Measurements from ENCODE around the gene F2R. TPM values are rescaled to one million over a fixed set of nuclear protein-coding genes. Genes with fewer than 3 reads are reported as not detected.

Gene F2R
- 10 to 100 TPM; 13.9 to 31.8 TPM for total RNA-seq
- polyA plus RNA-seq, result 10 to 100 TPM in 1 of 2 donors, 1 to 10 TPM in 1; 4.2 to 13.5 TPM
- long read RNA-seq, donor 1, transcript F2R-201 (2 exons, 3,821 nt), result major isoform, 22 of 59 reads
- long read RNA-seq, donor 1, partial matches to known transcripts, result 37 of 59 reads
- long read RNA-seq, donor 1, other reads (novel, unspliced or antisense), result 0 of 59 reads
- long read RNA-seq, donor 2, transcript F2R-201 (2 exons, 3,821 nt), result major isoform, 14 of 14 reads
- long read RNA-seq, donor 2, partial matches to known transcripts, result 0 of 14 reads
- long read RNA-seq, donor 2, other reads (novel, unspliced or antisense), result 0 of 14 reads
- long read RNA-seq, donor 3, transcript F2R-201 (2 exons, 3,821 nt), result major isoform, 11 of 11 reads
- long read RNA-seq, donor 3, partial matches to known transcripts, result 0 of 11 reads
- long read RNA-seq, donor 3, other reads (novel, unspliced or antisense), result 0 of 11 reads
- long read RNA-seq, donor 4, transcript F2R-201 (2 exons, 3,821 nt), result major isoform, 19 of 19 reads
- long read RNA-seq, donor 4, partial matches to known transcripts, result 0 of 19 reads
- long read RNA-seq, donor 4, other reads (novel, unspliced or antisense), result 0 of 19 reads
- long read RNA-seq, donor 5, transcript F2R-201 (2 exons, 3,821 nt), result major isoform, 27 of 59 reads
- long read RNA-seq, donor 5, partial matches to known transcripts, result 32 of 59 reads
- long read RNA-seq, donor 5, other reads (novel, unspliced or antisense), result 0 of 59 reads

GRCh38 chr5:76715736-76716455 is at the start of gene F2R:
TSS of gene F2R (plus strand) at chr5:76716126. CDS start at chr5:76716308, 182 bp downstream.
- TF ChIP-seq, protein P1, sequence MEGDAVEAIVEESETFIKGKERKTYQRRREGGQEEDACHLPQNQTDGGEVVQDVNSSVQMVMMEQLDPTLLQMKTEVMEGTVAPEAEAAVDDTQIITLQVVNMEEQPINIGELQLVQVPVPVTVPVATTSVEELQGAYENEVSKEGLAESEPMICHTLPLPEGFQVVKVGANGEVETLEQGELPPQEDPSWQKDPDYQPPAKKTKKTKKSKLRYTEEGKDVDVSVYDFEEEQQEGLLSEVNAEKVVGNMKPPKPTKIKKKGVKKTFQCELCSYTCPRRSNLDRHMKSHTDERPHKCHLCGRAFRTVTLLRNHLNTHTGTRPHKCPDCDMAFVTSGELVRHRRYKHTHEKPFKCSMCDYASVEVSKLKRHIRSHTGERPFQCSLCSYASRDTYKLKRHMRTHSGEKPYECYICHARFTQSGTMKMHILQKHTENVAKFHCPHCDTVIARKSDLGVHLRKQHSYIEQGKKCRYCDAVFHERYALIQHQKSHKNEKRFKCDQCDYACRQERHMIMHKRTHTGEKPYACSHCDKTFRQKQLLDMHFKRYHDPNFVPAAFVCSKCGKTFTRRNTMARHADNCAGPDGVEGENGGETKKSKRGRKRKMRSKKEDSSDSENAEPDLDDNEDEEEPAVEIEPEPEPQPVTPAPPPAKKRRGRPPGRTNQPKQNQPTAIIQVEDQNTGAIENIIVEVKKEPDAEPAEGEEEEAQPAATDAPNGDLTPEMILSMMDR (IDR thresholded peaks at IDR 0.05; ENCODE audit: control extremely low read depth, extremely low read depth), result no peak
- Histone ChIP-seq H3K4me1 (ENCODE audit: control insufficient read depth in 5 of 5, insufficient read depth in 5 of 5, low read length in 5 of 5) (peaks cover 0 to 36% (median 8%) of the 10 kb centered on the region in 5 donors), H3K4me3 (peak within 1 kb of the TSS; percentile 62), H3K27ac (ENCODE audit: low read depth in 1 of 2, low read length in 1 of 2) (peak within 1 kb of the TSS; percentile 43 to 48), H3K27me3 (ENCODE audit: control insufficient read depth in 3 of 3, insufficient read depth in 3 of 3, low read length in 2 of 3) (peaks cover 0 to 8% (median 0%) of the 10 kb centered on the region in 3 donors), H3K9ac (ENCODE audit: insufficient read depth in 1 of 2, low read length in 2 of 2) (peak within 1 kb of the TSS; percentile 59 to 79), H3K36me3 (ENCODE audit: control insufficient read depth in 4 of 4, insufficient read depth in 4 of 4, low read length in 4 of 4) (no peaks in the 10 kb centered on the region), H3K9me3 (ENCODE audit: control insufficient read depth in 4 of 4, insufficient read depth in 3 of 4, low read length in 3 of 4) (no peaks in the 10 kb centered on the region)
- peak; percentile 85 to 91 (median 89) for DNase-seq
- WGBS, 2 donors, result 0 to 1% methylated on average over 54 to 82 of the region's 82 CpGs
- peak; percentile 86 for ATAC-seq (ENCODE audit: insufficient read depth, low FRiP score)

GRCh38 chr5:76667495-76667894 is 48.4 kb upstream of the F2R start:
- H3K4me1 ChIP-seq (ENCODE audit: control insufficient read depth in 5 of 5, insufficient read depth in 5 of 5, low read length in 5 of 5), result peaks cover 0 to 1% (median 0%) of the 10 kb centered on the region in 5 donors
- H3K4me3 ChIP-seq, result no peak overlapping the region
- H3K9ac ChIP-seq (ENCODE audit: insufficient read depth in 1 of 2, low read length in 2 of 2), result no peak overlapping the region
- no peaks in the 10 kb centered on the region for H3K27me3 ChIP-seq (ENCODE audit: control insufficient read depth in 3 of 3, insufficient read depth in 3 of 3, low read length in 2 of 3)
- H3K36me3 ChIP-seq (ENCODE audit: control insufficient read depth in 4 of 4, insufficient read depth in 4 of 4, low read length in 4 of 4), result peaks cover 0 to 3% (median 0%) of the 10 kb centered on the region in 4 donors
- H3K27ac ChIP-seq (ENCODE audit: low read depth in 1 of 2, low read length in 1 of 2), result no peak overlapping the region
- no peaks in the 10 kb centered on the region for H3K9me3 ChIP-seq (ENCODE audit: control insufficient read depth in 4 of 4, insufficient read depth in 3 of 4, low read length in 3 of 4)
- WGBS, 2 donors, result 85 to 90% methylated on average over 2 of the region's 2 CpGs
- ATAC-seq (ENCODE audit: insufficient read depth, low FRiP score), result no peak
- TF ChIP-seq, protein P1 (IDR thresholded peaks at IDR 0.05; ENCODE audit: control extremely low read depth, extremely low read depth), result no peak
- DNase-seq, result no peak

- H3K27me3 ChIP-seq (ENCODE audit: control insufficient read depth in 3 of 3, insufficient read depth in 3 of 3, low read length in 2 of 3), result no peaks in the 10 kb centered on the region
- no peak overlapping the region for H3K27ac ChIP-seq (ENCODE audit: low read depth in 1 of 2, low read length in 1 of 2)
- H3K4me1 ChIP-seq (ENCODE audit: control insufficient read depth in 5 of 5, insufficient read depth in 5 of 5, low read length in 5 of 5), result peaks cover 0 to under 1% (median 0%) of the 10 kb centered on the region in 5 donors
- peaks cover 0 to 3% (median 0%) of the 10 kb centered on the region in 4 donors for H3K36me3 ChIP-seq (ENCODE audit: control insufficient read depth in 4 of 4, insufficient read depth in 4 of 4, low read length in 4 of 4)
- no peak for ATAC-seq (ENCODE audit: insufficient read depth, low FRiP score)
- TF ChIP-seq, protein P1 (IDR thresholded peaks at IDR 0.05; ENCODE audit: control extremely low read depth, extremely low read depth), result no peak
- 90 to 97% methylated on average over 5 of the region's 5 CpGs for WGBS, 2 donors
- no peaks in the 10 kb centered on the region for H3K9me3 ChIP-seq (ENCODE audit: control insufficient read depth in 4 of 4, insufficient read depth in 3 of 4, low read length in 3 of 4)
- no peak overlapping the region for H3K9ac ChIP-seq (ENCODE audit: insufficient read depth in 1 of 2, low read length in 2 of 2)
- DNase-seq, result no peak
- no peak overlapping the region for H3K4me3 ChIP-seq
Measured at GRCh38 chr5:76669245-76669644, 46.7 kb upstream of the F2R start.

Measured in lung (tissue), 16 donors.